ENCODE results near the gene PTGES3L. TPM values are rescaled to one million over a fixed set of nuclear protein-coding genes. Genes with fewer than 3 reads are reported as not detected.
"Not testable (repeated sequence)": the region's sequence is repeated elsewhere in the genome, so short reads cannot be mapped to it uniquely, and the experiment has no call there.

The PTGES3L gene
- polyA plus RNA-seq, 12 donors = 17.2 to 89.5 (median 67.5) TPM; not detected in 1

- not testable (repeated sequence) for DNase-seq
Observed at GRCh38 chr17:42923472-42923871, 56.4 kb downstream of the PTGES3L start.

DNA sequence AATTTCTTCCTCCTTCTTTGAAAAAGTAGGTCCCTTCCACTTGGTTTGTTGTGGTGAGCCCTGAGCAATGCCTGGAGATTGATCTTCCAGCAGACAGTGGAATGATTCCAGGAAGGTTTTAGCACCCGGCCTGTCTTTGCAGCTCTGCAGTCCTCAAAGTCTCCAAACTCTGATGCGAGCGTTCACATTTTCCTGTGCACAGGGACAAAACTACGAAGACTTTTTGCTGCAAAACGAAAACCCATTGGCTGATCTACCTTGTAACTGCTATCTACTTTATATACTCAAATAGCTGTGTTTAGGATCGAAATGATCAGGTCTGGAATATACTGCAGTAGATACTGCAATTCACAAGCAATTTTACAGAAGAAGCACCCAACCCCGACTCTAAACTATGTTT is 57.6 kb downstream of the PTGES3L start:
- DNase-seq = peak; percentile 41

DNA sequence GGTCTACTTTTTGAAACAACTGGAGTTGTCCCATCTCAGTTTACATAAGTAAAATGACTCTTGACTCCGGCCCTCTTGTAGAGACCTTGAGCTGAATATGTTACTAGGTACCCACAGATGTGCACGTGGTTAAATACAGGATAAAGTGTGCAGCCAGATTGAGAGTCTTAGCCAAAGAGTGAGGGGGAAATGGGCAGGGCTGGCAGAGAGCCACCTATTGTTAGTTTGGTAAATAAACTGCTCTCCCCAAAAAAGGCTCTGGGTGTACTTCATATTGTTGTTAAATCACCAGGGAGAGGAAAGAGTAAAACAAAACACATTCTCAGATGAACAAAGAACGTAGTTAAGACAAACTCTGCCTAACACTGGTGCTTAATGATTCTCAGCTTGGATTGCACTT is 59.0 kb downstream of the PTGES3L start:
- no peak for DNase-seq

- DNase-seq = no peak
Observed at GRCh38 chr17:42920106-42920900, 59.6 kb downstream of the PTGES3L start.

GRCh38 chr17:42919522-42920077 is 60.3 kb downstream of the PTGES3L start:
- not testable (repeated sequence) for DNase-seq

DNA sequence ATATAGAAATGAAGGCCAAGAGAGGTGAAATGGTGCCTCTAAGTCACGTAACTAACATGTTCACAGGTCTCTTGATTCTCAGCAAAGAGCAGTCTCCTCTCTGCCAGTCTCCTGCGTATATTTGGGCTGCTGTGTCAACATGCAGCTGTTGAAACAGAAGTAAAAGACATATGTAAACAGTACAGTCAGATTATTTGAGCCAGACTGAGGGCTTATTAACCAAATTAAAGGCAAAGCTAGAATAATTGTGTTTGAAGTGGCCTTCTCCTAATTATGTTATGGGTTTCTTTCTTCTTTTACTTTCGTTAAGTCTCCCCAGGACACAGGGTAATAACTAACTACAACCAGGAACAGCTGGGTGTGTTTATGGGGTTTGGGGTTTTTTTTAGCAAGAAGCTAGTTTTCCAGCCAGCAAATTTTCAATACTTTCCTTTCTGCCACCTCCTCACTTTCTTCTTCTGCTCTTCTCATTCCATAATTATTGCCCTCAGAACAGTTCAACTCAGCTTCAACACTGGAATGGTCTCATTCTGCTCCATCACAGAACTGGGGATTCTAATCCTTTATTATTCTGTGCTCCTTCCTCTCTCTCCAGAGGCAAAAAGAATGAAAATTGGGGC is 60.9 kb downstream of the PTGES3L start:
- no peak for DNase-seq

Other genes with a start within 250 kb of the PTGES3L start
- gene EZH1, start 235.0 kb downstream of the PTGES3L start, polyA plus RNA-seq (ENCODE audit: insufficient read length in 12 of 12) = 10 to 100 TPM in 11 of 12 donors, not detected in 1; 15.0 to 33.7 (median 22.3) TPM
- 100 to 1,000 TPM in 1 of 12 donors, 10 to 100 TPM in 10, not detected in 1; 60.4 to 120 (median 69.4) TPM for gene RAMP2, start 218.9 kb downstream of the PTGES3L start, polyA plus RNA-seq (ENCODE audit: insufficient read length in 12 of 12)
- gene VPS25, start 206.6 kb downstream of the PTGES3L start, polyA plus RNA-seq (ENCODE audit: insufficient read length in 12 of 12) = 10 to 100 TPM in 11 of 12 donors, not detected in 1; 25.0 to 46.1 (median 30.6) TPM
- gene WNK4, start 199.5 kb downstream of the PTGES3L start, polyA plus RNA-seq (ENCODE audit: insufficient read length in 12 of 12) = 1 to 10 TPM in 2 of 12 donors, under 1 TPM in 8, not detected in 2; 0.32 to 3.3 (median 0.67) TPM
- 10 to 100 TPM in 11 of 12 donors, not detected in 1; 45.3 to 64.9 (median 56.4) TPM for gene COA3, start 181.4 kb downstream of the PTGES3L start, polyA plus RNA-seq (ENCODE audit: insufficient read length in 12 of 12)
- gene CNTD1, start 181.2 kb downstream of the PTGES3L start, polyA plus RNA-seq (ENCODE audit: insufficient read length in 12 of 12) = 1 to 10 TPM in 4 of 12 donors, under 1 TPM in 6, not detected in 2; 0.30 to 2.1 (median 0.92) TPM
- gene BECN1, start 155.8 kb downstream of the PTGES3L start, polyA plus RNA-seq (ENCODE audit: insufficient read length in 12 of 12) = 10 to 100 TPM in 11 of 12 donors, not detected in 1; 36.0 to 57.1 (median 49.2) TPM
- gene PSME3, start 146.7 kb downstream of the PTGES3L start, polyA plus RNA-seq (ENCODE audit: insufficient read length in 12 of 12) = 10 to 100 TPM in 11 of 12 donors, not detected in 1; 47.2 to 71.8 (median 54.4) TPM
- gene AOC2, start 135.5 kb downstream of the PTGES3L start, polyA plus RNA-seq (ENCODE audit: insufficient read length in 12 of 12) = 1 to 10 TPM in 3 of 12 donors, under 1 TPM in 7, not detected in 2; 0.51 to 1.1 (median 0.89) TPM
- gene AOC3, start 128.9 kb downstream of the PTGES3L start, polyA plus RNA-seq (ENCODE audit: insufficient read length in 12 of 12) = 10 to 100 TPM in 11 of 12 donors, not detected in 1; 14.4 to 22.0 (median 17.4) TPM
- gene G6PC1, start 79.3 kb downstream of the PTGES3L start, polyA plus RNA-seq (ENCODE audit: insufficient read length in 12 of 12) = under 1 TPM in 3 of 12 donors, not detected in 9; 0.04 to 0.28 (median 0.16) TPM
- 10 to 100 TPM in 11 of 12 donors, not detected in 1; 42.1 to 75.5 (median 48.0) TPM for gene AARSD1, start 15.6 kb downstream of the PTGES3L start, polyA plus RNA-seq (ENCODE audit: insufficient read length in 12 of 12)
- 100 to 1,000 TPM in 1 of 12 donors, 10 to 100 TPM in 1, 1 to 10 TPM in 10; 7.0 to 111 (median 7.5) TPM for gene RUNDC1, start 485 bp upstream of the PTGES3L start, polyA plus RNA-seq (ENCODE audit: insufficient read length in 12 of 12)
- 1,000 to 10,000 TPM in 11 of 12 donors, not detected in 1; 1,439 to 2,418 (median 2,314) TPM for gene RPL27, start 18.3 kb upstream of the PTGES3L start, polyA plus RNA-seq (ENCODE audit: insufficient read length in 12 of 12)
- gene IFI35, start 26.7 kb upstream of the PTGES3L start, polyA plus RNA-seq (ENCODE audit: insufficient read length in 12 of 12) = 10 to 100 TPM in 1 of 12 donors, 1 to 10 TPM in 10, not detected in 1; 3.0 to 15.5 (median 4.6) TPM
- gene VAT1, start 42.3 kb upstream of the PTGES3L start, polyA plus RNA-seq (ENCODE audit: insufficient read length in 12 of 12) = 100 to 1,000 TPM in 1 of 12 donors, 10 to 100 TPM in 10, not detected in 1; 54.1 to 123 (median 65.8) TPM
- gene RND2, start 45.2 kb upstream of the PTGES3L start, polyA plus RNA-seq (ENCODE audit: insufficient read length in 12 of 12) = 1 to 10 TPM in 3 of 12 donors, under 1 TPM in 7, not detected in 2; 0.29 to 1.5 (median 0.78) TPM
- gene BRCA1, start 145.3 kb upstream of the PTGES3L start, polyA plus RNA-seq (ENCODE audit: insufficient read length in 12 of 12) = 10 to 100 TPM in 7 of 12 donors, 1 to 10 TPM in 4, not detected in 1; 6.5 to 23.9 (median 11.6) TPM
- gene NBR1, start 191.1 kb upstream of the PTGES3L start, polyA plus RNA-seq (ENCODE audit: insufficient read length in 12 of 12) = 10 to 100 TPM in 11 of 12 donors, not detected in 1; 55.6 to 88.0 (median 68.2) TPM
- 10 to 100 TPM in 5 of 12 donors, 1 to 10 TPM in 6, not detected in 1; 5.9 to 17.5 (median 8.5) TPM for gene TMEM106A, start 231.8 kb upstream of the PTGES3L start, polyA plus RNA-seq (ENCODE audit: insufficient read length in 12 of 12)
- 10 to 100 TPM in 4 of 12 donors, 1 to 10 TPM in 6, not detected in 2; 3.3 to 18.3 (median 7.2) TPM for gene CCDC200, start 248.5 kb upstream of the PTGES3L start, polyA plus RNA-seq (ENCODE audit: insufficient read length in 12 of 12)